ENCODE data around the gene WDR1. TPM values are rescaled to one million over a fixed set of nuclear protein-coding genes. Genes with fewer than 3 reads are reported as not detected.

The WDR1 gene
- total RNA-seq, 4 donors from 2014 or later = 122 to 238 (median 213) TPM

GRCh38 chr4:10118048-10119004, 1.7 kb upstream of the WDR1 start:
- TF ChIP-seq POLR2A (IDR thresholded peaks at IDR 0.05) (peak in 1 of 2 donors; percentile 66), CTCF (IDR thresholded peaks at IDR 0.05) (no peak)
- Histone ChIP-seq H3K4me1 (peaks cover 55 to 84% of the 10 kb centered on the region in 2 donors), H3K27ac (peak overlapping the region; percentile 97 to 100 (median 99)), H3K9me3 (no peaks in the 10 kb centered on the region), H3K27me3 (no peaks in the 10 kb centered on the region), H3K36me3 (peaks cover 5 to 14% of the 10 kb centered on the region in 2 donors), H3K4me3 (replicated peaks in 1 of 3) (peak overlapping the region in 1 of 3 donors; percentile 69)
- 27 to 34% methylated on average over 21 of the region's 21 CpGs for WGBS, 2 donors
- intact Hi-C loops (cut with DNase I) = loop anchor here (10.0 kb wide), 1 partner anchor 104 kb away; no protein-coding TSS in a partner anchor
- DNase-seq = peak; percentile 75

- DNase-seq = peak; percentile 90 to 95
- Histone ChIP-seq H3K4me3 (replicated peaks in 1 of 3) (peak overlapping the region in 2 of 3 donors; percentile 50 to 69), H3K9me3 (no peaks in the 10 kb centered on the region), H3K4me1 (peaks cover 48 to 77% of the 10 kb centered on the region in 2 donors), H3K36me3 (peaks cover 11 to 22% of the 10 kb centered on the region in 2 donors), H3K27ac (peak overlapping the region; percentile 97 to 100 (median 99)), H3K27me3 (no peaks in the 10 kb centered on the region)
- TF ChIP-seq CTCF (IDR thresholded peaks at IDR 0.05) = no peak
- no peak for TF ChIP-seq POLR2A (IDR thresholded peaks at IDR 0.05)
- WGBS, 2 donors = 6 to 11% methylated on average over 17 of the region's 17 CpGs
- intact Hi-C loops (cut with DNase I) = loop anchor here (10.0 kb wide), 1 partner anchor 103 kb away; no protein-coding TSS in a partner anchor
These were observed 904 bp upstream of the WDR1 start for GRCh38 chr4:10117359-10118047.

- intact Hi-C loops (cut with DNase I) = loop anchor here (10.0 kb wide), 1 partner anchor 101 kb away; no protein-coding TSS in a partner anchor
- Histone ChIP-seq H3K36me3 (peaks cover 23 to 29% of the 10 kb centered on the region in 2 donors), H3K4me1 (peaks cover 45 to 68% of the 10 kb centered on the region in 2 donors), H3K4me3 (replicated peaks in 1 of 3) (peak overlapping the region; percentile 4 to 69 (median 8)), H3K27me3 (no peaks in the 10 kb centered on the region), H3K9me3 (no peaks in the 10 kb centered on the region), H3K27ac (peak overlapping the region; percentile 81 to 100 (median 97))
- WGBS, 2 donors = 5 to 12% methylated on average over 6 to 25 of the region's 70 CpGs
- DNase-seq = peak; percentile 69 to 70
- peak in 1 of 2 donors; percentile 36 for TF ChIP-seq POLR2A (IDR thresholded peaks at IDR 0.05)
- TF ChIP-seq CTCF (IDR thresholded peaks at IDR 0.05) = no peak
These were observed 616 bp downstream of the WDR1 start for GRCh38 chr4:10115797-10116568.

- peaks cover 41 to 68% of the 10 kb centered on the region in 2 donors for H3K4me1 ChIP-seq
- no peak for DNase-seq
- no peak for TF ChIP-seq CTCF (IDR thresholded peaks at IDR 0.05)
- no peak for TF ChIP-seq POLR2A (IDR thresholded peaks at IDR 0.05)
- no peaks in the 10 kb centered on the region for H3K27me3 ChIP-seq
- H3K36me3 ChIP-seq = peaks cover 27 to 29% of the 10 kb centered on the region in 2 donors
- H3K27ac ChIP-seq = peak overlapping the region; percentile 81 to 100 (median 97)
- WGBS, 2 donors = 46 to 57% methylated on average over 11 to 15 of the region's 15 CpGs
- intact Hi-C loops (cut with DNase I) = loop anchor here (10.0 kb wide), 1 partner anchor 101 kb away; no protein-coding TSS in a partner anchor
- H3K4me3 ChIP-seq (replicated peaks in 1 of 3) = peak overlapping the region in 1 of 3 donors; percentile 69
- no peaks in the 10 kb centered on the region for H3K9me3 ChIP-seq
These were observed 1.3 kb downstream of the WDR1 start for GRCh38 chr4:10115271-10115796.

Data from thyroid gland (tissue), 4 donors.